HEK293T (cell line): ENCODE data around the gene GALNT2.

Experiments used
- ARNT ChIP-seq: fragments of 450-650 bp; IDR thresholded peaks from 2 replicates; pipeline ENCODE4 v1.6.1; 2017; ENCODE audit warnings: mild to moderate bottlenecking
- BHLHE40 ChIP-seq: fragments of 450-650 bp; IDR thresholded peaks from 2 replicates; pipeline ENCODE4 v1.6.1; 2016; ENCODE audit warnings: mild to moderate bottlenecking, moderate library complexity, borderline replicate concordance
- FOXK2 ChIP-seq: fragments of 450-650 bp; IDR thresholded peaks from 2 replicates; pipeline ENCODE4 v1.6.1; 2016; ENCODE audit warnings: mild to moderate bottlenecking
- FOXM1 ChIP-seq: fragments of 450-650 bp; IDR thresholded peaks from 2 replicates; pipeline ENCODE4 v1.6.1; 2017; ENCODE audit warnings: mild to moderate bottlenecking, borderline replicate concordance
- HDGF ChIP-seq: fragments of 450-650 bp; IDR thresholded peaks from 2 replicates; pipeline ENCODE4 v1.6.1; 2017; ENCODE audit warnings: antibody characterized with exemption, borderline replicate concordance
- LEF1 ChIP-seq: fragments of 450-650 bp; IDR thresholded peaks from 2 replicates; pipeline ENCODE4 v1.6.1; 2017; ENCODE audit warnings: mild to moderate bottlenecking, borderline replicate concordance
- NFRKB ChIP-seq: fragments of 450-650 bp; IDR thresholded peaks from 2 replicates; pipeline ENCODE4 v1.6.1; 2016; ENCODE audit warnings: mild to moderate bottlenecking, moderate library complexity
- SP1 ChIP-seq: fragments of 450-650 bp; IDR thresholded peaks from 2 replicates; pipeline ENCODE4 v1.6.1; 2017
- SUZ12 ChIP-seq: fragments of 450-650 bp; IDR thresholded peaks from 2 replicates; pipeline ENCODE4 v1.6.1; 2016; ENCODE audit warnings: mild to moderate bottlenecking
- TARDBP ChIP-seq: fragments of 450-650 bp; IDR thresholded peaks from 2 replicates; pipeline ENCODE4 v1.6.1; 2016
- ZNF384 ChIP-seq: fragments of 450-650 bp; IDR thresholded peaks from 2 replicates; pipeline ENCODE4 v1.6.1; 2016
- TF ChIP-seq, protein P1 (sequence below): fragments of 450-650 bp; IDR thresholded peaks from 2 replicates; pipeline ENCODE4 v1.6.1; 2016

DNA sequence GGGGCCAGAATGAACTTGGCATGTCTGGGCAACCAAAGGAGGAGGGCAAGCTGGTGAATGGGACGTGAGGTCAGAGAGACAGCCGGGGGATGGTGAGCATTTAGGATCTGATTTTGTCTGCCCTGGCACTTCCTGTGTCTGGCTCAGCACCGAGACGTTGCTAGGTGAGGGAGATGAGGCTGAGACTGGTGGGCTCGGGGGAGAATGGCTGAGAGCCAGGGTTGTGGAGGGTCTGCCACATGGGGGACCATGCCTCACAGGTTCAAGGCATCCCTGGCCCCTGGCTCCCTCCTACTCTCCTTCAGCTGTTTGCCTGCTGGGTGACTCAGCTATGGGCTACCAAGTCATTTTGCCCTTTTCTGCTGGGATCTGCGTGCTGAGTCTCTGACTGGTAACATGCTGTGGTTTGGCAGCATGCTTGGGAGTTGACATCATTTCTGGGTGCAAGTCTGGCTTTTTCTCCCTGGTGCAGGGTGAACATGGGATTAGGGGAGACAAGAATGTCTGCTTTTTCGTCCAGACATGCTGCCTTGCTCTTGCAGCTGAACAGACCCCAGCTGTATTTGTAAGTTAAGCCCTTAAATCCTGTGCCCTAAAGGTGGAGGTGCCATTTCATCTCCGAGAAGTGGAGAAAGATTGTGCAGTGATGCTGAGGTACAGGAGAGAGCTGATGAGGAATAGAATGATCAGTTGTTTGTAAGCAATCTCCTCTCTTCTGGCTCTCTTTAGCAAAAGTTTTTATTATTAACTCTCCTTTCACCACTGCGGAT is 17.6 kb downstream of the GALNT2 start:
- no peak for TF ChIP-seq TARDBP
- no peak for TF ChIP-seq FOXM1
- TF ChIP-seq, protein P1, sequence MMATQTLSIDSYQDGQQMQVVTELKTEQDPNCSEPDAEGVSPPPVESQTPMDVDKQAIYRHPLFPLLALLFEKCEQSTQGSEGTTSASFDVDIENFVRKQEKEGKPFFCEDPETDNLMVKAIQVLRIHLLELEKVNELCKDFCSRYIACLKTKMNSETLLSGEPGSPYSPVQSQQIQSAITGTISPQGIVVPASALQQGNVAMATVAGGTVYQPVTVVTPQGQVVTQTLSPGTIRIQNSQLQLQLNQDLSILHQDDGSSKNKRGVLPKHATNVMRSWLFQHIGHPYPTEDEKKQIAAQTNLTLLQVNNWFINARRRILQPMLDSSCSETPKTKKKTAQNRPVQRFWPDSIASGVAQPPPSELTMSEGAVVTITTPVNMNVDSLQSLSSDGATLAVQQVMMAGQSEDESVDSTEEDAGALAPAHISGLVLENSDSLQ: no peak
- TF ChIP-seq NFRKB: no peak
- TF ChIP-seq ARNT: no peak
- no peak for TF ChIP-seq HDGF
- no peak for TF ChIP-seq SUZ12
- TF ChIP-seq SP1: no peak
- TF ChIP-seq LEF1: no peak
- no peak for TF ChIP-seq BHLHE40
- TF ChIP-seq FOXK2: no peak
- TF ChIP-seq ZNF384: no peak
